Memory B cell (primary cell): ENCODE measurements around the gene ANK2.

Experiments used
- ATAC-seq: fragments of 150-1000 bp; cut with Tn5 transposase; 2 replicates; pipeline ENCODE4 v1.10.0; 2021; ENCODE audit warnings: low read depth, mild to moderate bottlenecking, moderate library complexity
- DNase-seq, 2 donors: peaks; one replicate each; pipeline ENCODE4 v3.0.0; 2022; ENCODE audit warnings: low spot score in 2 of 2
- H3K27ac Mint-ChIP-seq: one replicate; pipeline ENCODE4 v1.8.0; 2022; ENCODE audit warnings: mild to moderate bottlenecking, moderate library complexity, mixed read lengths
- H3K27me3 Mint-ChIP-seq: one replicate; pipeline ENCODE4 v1.8.0; 2022; ENCODE audit warnings: mixed read lengths
- H3K36me3 Mint-ChIP-seq: one replicate; pipeline ENCODE4 v1.8.0; 2022; ENCODE audit warnings: mild to moderate bottlenecking, mixed read lengths
- H3K4me1 Mint-ChIP-seq: one replicate; pipeline ENCODE4 v1.8.0; 2022; ENCODE audit warnings: mixed read lengths
- H3K4me3 Mint-ChIP-seq: one replicate; pipeline ENCODE4 v1.8.0; 2022; ENCODE audit warnings: mild to moderate bottlenecking, moderate library complexity, mixed read lengths
- H3K9me3 Mint-ChIP-seq: one replicate; pipeline ENCODE4 v1.8.0; 2022; ENCODE audit warnings: mixed read lengths

The ANK2 gene

DNA sequence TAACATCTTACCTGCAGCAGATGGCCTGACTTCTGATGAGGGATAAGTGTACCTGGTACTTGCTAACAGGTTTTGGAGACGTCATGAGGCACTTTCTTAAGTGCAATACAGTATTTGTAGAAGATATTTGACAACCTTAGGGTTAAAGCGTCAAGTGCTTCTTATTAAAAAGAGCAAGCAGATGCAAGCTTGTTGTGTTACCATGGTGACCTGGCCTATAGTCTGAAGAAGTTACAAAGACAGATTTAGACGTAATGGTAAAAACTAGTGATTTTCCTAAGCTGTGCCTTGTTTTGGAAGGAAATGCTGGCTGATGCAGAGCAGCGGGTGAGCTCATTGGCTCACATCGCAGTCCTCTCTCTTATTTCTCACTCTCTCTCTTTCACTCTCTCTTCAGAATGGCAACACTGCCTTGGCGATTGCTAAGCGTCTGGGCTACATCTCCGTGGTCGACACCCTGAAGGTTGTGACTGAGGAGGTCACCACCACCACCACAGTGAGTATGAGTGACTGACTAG is 243.6 kb downstream of the ANK2 start:
- Mint-ChIP-seq H3K4me3 (no peak overlapping the region), H3K4me1 (no peaks in the 10 kb centered on the region), H3K27me3 (no peaks in the 10 kb centered on the region), H3K27ac (no peak overlapping the region), H3K36me3 (no peaks in the 10 kb centered on the region), H3K9me3 (no peaks in the 10 kb centered on the region)
- no peak for DNase-seq
- no peak for ATAC-seq

DNA sequence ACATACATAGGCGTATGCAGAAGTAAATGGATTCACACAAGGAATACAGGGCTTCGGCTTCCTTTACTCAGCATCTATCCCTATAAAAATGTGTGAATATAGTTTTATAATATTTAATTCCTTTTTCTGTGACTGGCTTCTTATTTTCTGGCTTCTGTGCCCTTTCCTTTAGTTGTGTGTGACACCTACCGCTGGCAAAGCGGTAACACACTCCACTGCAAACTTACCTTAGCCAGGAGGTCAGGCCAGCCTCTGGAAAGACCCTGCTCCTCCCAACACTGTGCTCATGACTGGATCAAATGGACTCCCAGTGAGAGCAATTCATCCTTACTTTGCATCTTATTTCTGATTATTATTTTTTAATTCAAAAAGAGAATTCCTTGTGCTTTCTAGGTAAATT is 244.2 kb downstream of the ANK2 start:
- Mint-ChIP-seq H3K4me3 (no peak overlapping the region), H3K36me3 (no peaks in the 10 kb centered on the region), H3K27me3 (no peaks in the 10 kb centered on the region), H3K4me1 (no peaks in the 10 kb centered on the region), H3K9me3 (no peaks in the 10 kb centered on the region), H3K27ac (no peak overlapping the region)
- DNase-seq (no peak), ATAC-seq (no peak)

GRCh38 chr4:113294908-113295307 is 245.5 kb downstream of the ANK2 start:
- no peaks in the 10 kb centered on the region for H3K36me3 Mint-ChIP-seq
- H3K27me3 Mint-ChIP-seq, result no peaks in the 10 kb centered on the region
- ATAC-seq, result no peak
- H3K27ac Mint-ChIP-seq, result no peak overlapping the region
- H3K4me1 Mint-ChIP-seq, result no peaks in the 10 kb centered on the region
- no peaks in the 10 kb centered on the region for H3K9me3 Mint-ChIP-seq
- no peak overlapping the region for H3K4me3 Mint-ChIP-seq
- DNase-seq, result no peak

GRCh38 chr4:113300471-113300928 is 251.0 kb downstream of the ANK2 start:
- Mint-ChIP-seq H3K4me1 (no peaks in the 10 kb centered on the region), H3K36me3 (no peaks in the 10 kb centered on the region), H3K4me3 (no peak overlapping the region), H3K27ac (no peak overlapping the region), H3K9me3 (no peaks in the 10 kb centered on the region), H3K27me3 (peaks cover 3% of the 10 kb centered on the region)
- no peak for DNase-seq
- no peak for ATAC-seq

- H3K4me3 Mint-ChIP-seq, result no peak overlapping the region
- H3K27ac Mint-ChIP-seq, result no peak overlapping the region
- H3K36me3 Mint-ChIP-seq, result no peaks in the 10 kb centered on the region
- no peak for ATAC-seq
- H3K4me1 Mint-ChIP-seq, result no peaks in the 10 kb centered on the region
- no peaks in the 10 kb centered on the region for H3K9me3 Mint-ChIP-seq
- H3K27me3 Mint-ChIP-seq, result peaks cover 3% of the 10 kb centered on the region
- DNase-seq, result no peak
These were observed 252.6 kb downstream of the ANK2 start for GRCh38 chr4:113302051-113302450.

- no peaks in the 10 kb centered on the region for H3K4me1 Mint-ChIP-seq
- H3K9me3 Mint-ChIP-seq, result no peaks in the 10 kb centered on the region
- H3K4me3 Mint-ChIP-seq, result no peak overlapping the region
- no peak for ATAC-seq
- H3K27ac Mint-ChIP-seq, result no peak overlapping the region
- no peak for DNase-seq
- no peaks in the 10 kb centered on the region for H3K36me3 Mint-ChIP-seq
- peaks cover 3% of the 10 kb centered on the region for H3K27me3 Mint-ChIP-seq
These were observed 253.9 kb downstream of the ANK2 start for GRCh38 chr4:113303315-113303714.

DNA sequence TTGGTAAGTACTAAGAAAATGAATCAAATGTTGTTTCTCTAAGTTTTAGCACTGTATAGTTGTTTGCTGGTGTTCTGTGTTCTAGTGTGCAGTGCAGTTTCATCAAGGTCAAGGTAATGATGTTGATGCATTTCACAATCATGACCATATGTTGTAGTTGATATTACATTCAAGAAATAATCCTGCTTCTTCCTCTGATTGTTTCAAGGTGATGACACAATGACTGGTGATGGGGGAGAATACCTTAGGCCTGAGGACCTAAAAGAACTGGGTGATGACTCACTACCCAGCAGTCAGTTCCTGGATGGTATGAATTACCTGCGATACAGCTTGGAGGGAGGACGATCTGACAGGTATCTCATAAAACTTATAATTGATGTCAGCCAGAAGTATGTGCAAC is 261.6 kb downstream of the ANK2 start:
- H3K4me1 Mint-ChIP-seq, result no peaks in the 10 kb centered on the region
- H3K27me3 Mint-ChIP-seq, result peaks cover 2% of the 10 kb centered on the region
- DNase-seq, result no peak
- ATAC-seq, result no peak
- H3K9me3 Mint-ChIP-seq, result no peaks in the 10 kb centered on the region
- H3K36me3 Mint-ChIP-seq, result no peaks in the 10 kb centered on the region
- H3K4me3 Mint-ChIP-seq, result no peak overlapping the region
- H3K27ac Mint-ChIP-seq, result no peak overlapping the region

- H3K9me3 Mint-ChIP-seq, result no peaks in the 10 kb centered on the region
- no peak for DNase-seq
- peaks cover 6% of the 10 kb centered on the region for H3K4me1 Mint-ChIP-seq
- H3K4me3 Mint-ChIP-seq, result no peak overlapping the region
- ATAC-seq, result no peak
- peaks cover 2% of the 10 kb centered on the region for H3K27me3 Mint-ChIP-seq
- H3K27ac Mint-ChIP-seq, result no peak overlapping the region
- H3K36me3 Mint-ChIP-seq, result no peaks in the 10 kb centered on the region
These were observed 263.1 kb downstream of the ANK2 start for GRCh38 chr4:113312529-113312928.

GRCh38 chr4:113314426-113314825 is 265.0 kb downstream of the ANK2 start:
- Mint-ChIP-seq H3K27me3 (peaks cover 2% of the 10 kb centered on the region), H3K27ac (no peak overlapping the region), H3K9me3 (no peaks in the 10 kb centered on the region), H3K36me3 (no peaks in the 10 kb centered on the region), H3K4me3 (no peak overlapping the region), H3K4me1 (peaks cover 8% of the 10 kb centered on the region)
- ATAC-seq (no peak), DNase-seq (no peak)

DNA sequence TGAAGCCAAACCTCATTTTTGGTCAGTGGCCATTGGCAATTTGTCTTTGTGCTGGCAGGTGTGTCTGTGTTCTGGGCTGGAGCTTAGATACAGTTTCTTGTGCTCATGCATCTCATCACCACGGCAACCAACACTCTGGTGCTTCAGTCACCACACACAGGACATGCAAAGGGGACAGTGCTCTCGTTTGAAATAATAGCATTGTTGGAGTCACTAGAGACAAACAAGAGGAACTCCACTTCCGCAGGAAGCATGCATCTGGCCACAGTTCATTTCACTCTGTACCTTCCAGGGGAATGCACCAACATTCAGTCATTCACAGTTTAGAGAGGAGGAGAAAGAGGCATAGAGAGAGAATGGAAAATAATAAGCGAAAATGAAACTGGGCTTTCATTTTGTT is 267.4 kb downstream of the ANK2 start:
- Mint-ChIP-seq H3K4me3 (peak overlapping the region; percentile 50), H3K36me3 (no peaks in the 10 kb centered on the region), H3K4me1 (peaks cover 8% of the 10 kb centered on the region), H3K27me3 (peaks cover 2% of the 10 kb centered on the region), H3K27ac (peak overlapping the region; percentile 81), H3K9me3 (no peaks in the 10 kb centered on the region)
- DNase-seq, result peak; percentile 10 to 12
- ATAC-seq, result peak; percentile 91

GRCh38 chr4:113317523-113317922 is 268.1 kb downstream of the ANK2 start:
- H3K9me3 Mint-ChIP-seq, result no peaks in the 10 kb centered on the region
- H3K4me3 Mint-ChIP-seq, result no peak overlapping the region
- peaks cover 8% of the 10 kb centered on the region for H3K4me1 Mint-ChIP-seq
- no peak for ATAC-seq
- H3K27ac Mint-ChIP-seq, result peak overlapping the region; percentile 81
- peaks cover under 1% of the 10 kb centered on the region for H3K27me3 Mint-ChIP-seq
- DNase-seq, result no peak
- H3K36me3 Mint-ChIP-seq, result no peaks in the 10 kb centered on the region

- Mint-ChIP-seq H3K27ac (no peak overlapping the region), H3K27me3 (no peaks in the 10 kb centered on the region), H3K4me3 (no peak overlapping the region), H3K36me3 (no peaks in the 10 kb centered on the region), H3K4me1 (no peaks in the 10 kb centered on the region), H3K9me3 (no peaks in the 10 kb centered on the region)
- no peak for ATAC-seq
- DNase-seq, result no peak
These were observed 273.3 kb downstream of the ANK2 start for GRCh38 chr4:113322736-113323135.

GRCh38 chr4:113325876-113326615 is 276.6 kb downstream of the ANK2 start:
- no peak for DNase-seq
- H3K27ac Mint-ChIP-seq, result no peak overlapping the region
- no peak overlapping the region for H3K4me3 Mint-ChIP-seq
- H3K36me3 Mint-ChIP-seq, result no peaks in the 10 kb centered on the region
- H3K27me3 Mint-ChIP-seq, result no peaks in the 10 kb centered on the region
- no peaks in the 10 kb centered on the region for H3K4me1 Mint-ChIP-seq
- no peak for ATAC-seq
- H3K9me3 Mint-ChIP-seq, result no peaks in the 10 kb centered on the region

- DNase-seq (no peak), ATAC-seq (no peak)
- no peaks in the 10 kb centered on the region for H3K36me3 Mint-ChIP-seq
- no peaks in the 10 kb centered on the region for H3K27me3 Mint-ChIP-seq
- no peaks in the 10 kb centered on the region for H3K4me1 Mint-ChIP-seq
- H3K4me3 Mint-ChIP-seq, result no peak overlapping the region
- no peak overlapping the region for H3K27ac Mint-ChIP-seq
- no peaks in the 10 kb centered on the region for H3K9me3 Mint-ChIP-seq
These were observed 278.0 kb downstream of the ANK2 start for GRCh38 chr4:113327494-113327893.

DNA sequence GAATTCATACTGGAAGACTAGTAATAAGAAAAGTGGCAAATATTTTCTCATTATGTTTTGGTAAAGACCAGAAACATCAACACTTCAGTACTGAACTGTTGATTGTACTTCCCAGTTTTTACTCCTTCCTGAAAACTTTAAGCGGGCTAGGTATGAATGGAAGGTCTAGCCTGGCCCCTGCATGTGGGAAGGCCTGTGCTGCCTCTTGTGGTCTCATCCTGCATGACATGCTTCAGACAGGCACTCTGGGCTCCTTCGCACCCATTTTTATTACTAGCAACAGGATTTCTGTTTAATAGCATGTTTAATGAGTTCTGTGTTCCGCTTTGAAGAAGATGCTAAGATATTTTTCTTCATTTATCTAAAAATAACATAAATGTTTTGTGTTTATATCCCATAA is 279.1 kb downstream of the ANK2 start:
- H3K27me3 Mint-ChIP-seq, result no peaks in the 10 kb centered on the region
- no peaks in the 10 kb centered on the region for H3K36me3 Mint-ChIP-seq
- ATAC-seq, result no peak

More for the DNA sequence above, 279.1 kb downstream of the ANK2 start:
- Mint-ChIP-seq H3K4me3 (no peak overlapping the region), H3K27ac (no peak overlapping the region), H3K4me1 (no peaks in the 10 kb centered on the region), H3K9me3 (no peaks in the 10 kb centered on the region)
- no peak for DNase-seq
